HG03135 (cell line): ENCODE data around the gene GMPR.
"Not testable (repeated sequence)": the region's sequence is repeated elsewhere in the genome, so short reads cannot be mapped to it uniquely, and the experiment has no call there.

ENCODE experiments used
- ATAC-seq: cut with Tn5 transposase; IDR thresholded peaks from one replicate; pipeline ENCODE4 v1.9.1; 2021; ENCODE audit warnings: mild to moderate bottlenecking, moderate library complexity; ENCODE audit not compliant: unreplicated experiment

Gene GMPR

DNA sequence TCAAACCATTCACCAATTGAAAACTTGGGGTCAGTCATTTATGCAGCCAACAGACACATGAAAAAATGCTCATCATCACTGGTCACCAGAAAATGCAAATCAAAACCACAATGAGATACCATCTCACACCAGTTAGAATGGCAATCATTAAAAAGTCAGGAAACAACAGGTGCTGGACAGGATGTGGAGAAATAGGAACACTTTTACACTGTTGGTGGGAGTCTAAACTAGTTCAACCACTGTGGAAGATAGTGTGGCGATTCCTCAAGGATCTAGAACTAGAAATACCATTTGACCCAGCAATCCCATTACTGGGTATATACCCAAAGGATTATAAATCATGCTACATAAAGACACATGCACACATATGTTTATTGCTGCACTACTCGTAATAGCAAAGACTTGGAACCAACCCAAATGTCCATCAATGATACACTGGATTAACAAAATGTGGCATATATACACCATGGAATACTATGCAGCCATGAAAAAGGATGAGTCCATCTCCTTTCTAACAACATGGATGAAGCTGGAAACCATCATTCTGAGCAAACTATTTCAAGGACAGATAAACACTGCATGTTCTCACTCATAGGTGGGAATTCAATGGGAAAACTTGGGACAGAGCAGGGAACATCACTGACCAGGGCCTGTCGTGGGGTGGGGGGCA is 13.2 kb upstream of the GMPR start:
- not testable (repeated sequence) for ATAC-seq

DNA sequence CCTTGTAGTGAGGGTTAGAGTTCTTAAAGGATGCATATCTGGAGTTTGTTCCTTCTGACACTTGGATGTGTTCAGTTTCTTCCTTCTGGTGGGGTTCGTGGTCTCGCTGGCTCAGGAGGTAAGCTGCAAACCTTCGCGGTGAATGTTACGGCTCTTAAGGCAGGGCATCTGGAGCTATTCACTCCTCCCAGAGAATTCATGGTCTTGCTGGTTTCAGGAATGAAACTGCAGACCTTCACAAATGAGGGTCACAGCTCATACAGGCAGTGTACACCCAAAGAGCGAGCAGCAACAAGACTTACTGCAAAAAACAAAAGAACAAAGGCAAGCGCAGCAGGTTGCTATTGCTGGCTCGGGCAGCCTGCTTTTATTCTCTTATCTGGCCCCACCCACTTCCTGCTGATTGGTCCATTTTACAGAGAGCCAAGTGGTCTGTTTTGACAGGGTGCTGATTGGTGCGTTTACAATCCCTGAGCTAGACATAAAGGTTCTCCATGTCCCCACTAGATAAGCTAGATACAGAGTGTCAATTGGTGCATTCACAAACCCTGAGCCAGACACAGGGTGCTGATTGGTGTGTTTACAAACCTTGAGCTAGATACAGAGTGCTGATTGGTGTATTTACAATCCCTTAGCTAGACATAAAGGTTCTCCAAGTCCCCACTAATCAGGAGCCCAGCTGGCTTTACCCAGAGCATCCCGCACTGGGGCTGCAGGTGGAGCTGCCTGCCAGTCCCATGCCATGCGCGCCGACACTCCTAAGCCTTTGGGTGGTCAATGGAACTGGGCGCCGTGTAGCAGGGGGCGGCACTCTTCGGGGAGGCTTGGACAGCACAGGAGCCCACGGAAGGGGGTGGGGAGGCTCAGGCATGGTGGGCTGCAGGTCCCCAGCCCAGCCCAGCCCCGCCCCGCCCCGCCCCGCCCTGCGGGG is 12.0 kb upstream of the GMPR start:
- ATAC-seq = not testable (repeated sequence)

DNA sequence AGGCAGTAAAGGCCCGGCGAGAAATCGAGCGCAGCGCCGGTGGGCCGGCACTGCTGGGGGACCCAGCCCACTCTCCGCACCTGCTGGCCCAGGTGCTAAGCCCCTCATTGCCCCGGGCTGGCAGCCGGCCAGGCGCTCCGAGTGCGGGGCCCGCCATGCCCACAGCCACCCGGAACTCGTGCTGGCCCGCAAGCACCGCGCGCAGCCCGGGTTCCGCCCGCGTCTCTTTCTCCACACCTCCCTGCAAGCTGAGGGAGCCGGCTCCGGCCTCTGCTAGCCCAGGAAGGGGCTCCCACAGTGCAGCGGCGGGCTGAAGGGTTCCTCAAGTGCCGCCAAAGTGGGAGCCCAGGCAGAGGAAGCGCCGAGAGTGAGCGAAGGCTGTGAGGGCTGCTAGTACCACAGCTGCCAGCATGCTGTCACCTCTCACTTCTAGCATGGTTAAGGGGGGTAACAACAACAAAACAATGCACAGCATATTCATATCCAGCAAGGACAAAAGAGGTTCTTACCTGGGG is 11.3 kb upstream of the GMPR start:
- no peak for ATAC-seq

DNA sequence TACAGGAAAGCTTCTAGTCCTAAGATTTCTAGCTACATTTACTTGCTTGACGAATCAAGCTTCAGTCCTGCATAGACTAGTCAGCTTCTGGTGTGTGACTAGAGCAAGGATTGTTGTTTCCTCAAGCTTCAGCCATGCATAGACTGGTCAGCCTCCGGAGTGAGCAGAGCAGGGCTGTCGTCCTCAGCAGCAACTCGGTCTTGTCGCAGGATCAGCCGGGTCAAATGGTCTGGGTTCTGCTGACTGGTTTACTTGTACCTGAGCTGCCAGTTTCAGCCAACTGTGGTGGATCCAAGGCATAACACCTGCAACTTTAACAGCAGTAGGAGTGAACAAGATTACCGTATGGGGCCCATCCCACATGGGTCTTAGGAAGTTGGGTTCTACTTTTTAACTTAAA is 10.8 kb upstream of the GMPR start:
- no peak for ATAC-seq

DNA sequence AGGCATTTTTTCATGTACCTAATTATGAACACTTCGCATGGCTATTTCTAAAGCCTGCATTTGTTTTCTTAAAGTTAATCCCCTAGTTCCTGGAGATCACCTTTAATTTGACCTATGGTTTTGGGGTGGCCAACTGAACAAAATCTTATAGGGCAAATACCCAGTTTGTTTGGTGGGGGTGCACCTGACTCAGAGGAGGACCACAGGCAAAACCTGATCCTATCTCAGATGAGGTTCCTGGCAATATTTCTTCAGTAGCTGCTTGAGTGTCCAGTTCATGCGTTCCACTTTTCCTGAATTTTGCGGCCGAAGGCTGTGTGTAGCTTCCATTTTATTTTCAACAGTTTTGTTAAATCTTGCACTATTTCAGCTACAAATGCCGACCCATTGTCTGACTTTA is 10.3 kb upstream of the GMPR start:
- no peak for ATAC-seq

DNA sequence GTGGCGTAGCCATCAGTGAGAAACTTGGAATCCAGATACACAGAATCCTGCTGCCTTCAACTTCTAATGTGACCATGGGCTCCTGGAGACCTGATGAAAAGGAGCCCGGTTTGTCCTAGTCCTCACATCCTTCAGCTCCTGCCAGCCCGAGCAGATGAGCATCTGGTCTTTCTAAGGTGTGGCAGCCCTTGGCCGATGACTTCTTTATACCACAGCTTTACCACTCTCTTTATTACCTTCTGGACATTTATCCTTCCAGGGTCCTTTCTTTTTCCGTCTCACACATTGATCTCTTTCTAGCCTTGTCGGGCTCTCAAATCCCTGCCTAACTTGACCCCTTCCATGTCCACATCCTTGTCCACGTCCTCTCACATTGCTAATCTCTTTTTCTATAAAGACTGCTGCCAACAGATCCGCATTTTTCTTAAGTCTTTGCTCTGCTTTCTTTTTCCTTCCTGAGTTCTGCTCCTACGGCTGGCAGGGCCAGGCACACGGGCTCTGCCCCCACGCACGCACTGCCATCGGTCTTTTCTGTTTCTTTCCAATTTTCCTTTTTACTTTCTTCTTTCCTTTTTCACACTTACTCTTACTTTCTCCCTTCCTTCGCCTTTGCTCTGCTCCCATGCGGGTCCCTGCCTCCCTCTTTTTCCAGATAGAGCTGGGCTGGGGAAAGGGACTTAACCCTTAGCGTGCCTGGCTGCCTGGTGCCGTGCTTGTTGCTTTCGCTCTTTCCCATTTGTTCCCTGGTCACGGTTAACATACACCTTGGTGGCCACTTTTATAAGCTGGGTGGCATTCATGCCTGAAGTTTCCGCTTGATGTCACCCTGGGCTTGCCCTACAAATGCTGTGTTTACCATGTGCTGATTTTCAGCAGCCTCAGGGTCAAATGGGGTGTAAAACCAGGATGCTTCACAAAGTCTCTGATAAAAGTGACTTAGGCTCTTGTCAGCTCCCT is 9.4 kb upstream of the GMPR start:
- no peak for ATAC-seq

DNA sequence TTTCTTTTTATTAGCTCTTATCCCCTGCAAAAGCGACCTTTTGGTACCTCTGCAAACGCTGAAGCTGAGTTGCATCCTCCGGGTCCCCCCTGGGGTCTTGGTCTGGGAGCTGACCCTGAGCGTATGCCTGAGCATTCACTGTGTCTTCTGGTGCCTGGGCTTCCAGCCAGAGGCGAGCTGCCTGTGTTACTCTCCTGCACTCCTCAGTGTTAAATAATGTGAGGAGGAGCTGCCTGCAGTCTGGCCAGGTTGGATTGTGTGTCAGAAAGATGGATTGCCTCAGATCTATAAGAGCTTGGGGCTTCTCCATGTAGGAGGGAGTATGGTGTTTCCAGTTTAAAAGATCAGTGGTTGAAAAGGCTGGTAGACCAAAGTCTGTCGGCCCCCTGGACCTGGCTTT is 8.7 kb upstream of the GMPR start:
- no peak for ATAC-seq

DNA sequence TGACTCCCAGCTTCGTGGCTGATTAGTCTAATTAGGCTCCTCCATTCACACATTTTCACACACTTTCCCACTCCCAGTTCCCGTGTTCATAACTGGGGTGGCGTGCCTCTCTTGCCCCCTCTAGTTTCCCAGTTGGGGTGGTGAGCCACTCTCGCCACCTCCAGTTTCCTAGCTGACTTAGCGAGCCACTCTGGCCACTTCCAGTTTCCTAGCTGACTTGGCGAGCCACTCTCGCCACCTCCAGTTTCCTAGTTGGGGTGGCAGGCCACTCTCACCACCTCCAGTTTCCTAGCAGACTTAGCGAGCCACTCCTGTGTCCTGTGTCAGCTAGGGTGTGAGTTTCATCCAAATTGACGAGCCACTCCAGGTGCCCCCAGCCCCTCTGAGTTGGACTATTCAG is 7.4 kb upstream of the GMPR start:
- no peak for ATAC-seq

DNA sequence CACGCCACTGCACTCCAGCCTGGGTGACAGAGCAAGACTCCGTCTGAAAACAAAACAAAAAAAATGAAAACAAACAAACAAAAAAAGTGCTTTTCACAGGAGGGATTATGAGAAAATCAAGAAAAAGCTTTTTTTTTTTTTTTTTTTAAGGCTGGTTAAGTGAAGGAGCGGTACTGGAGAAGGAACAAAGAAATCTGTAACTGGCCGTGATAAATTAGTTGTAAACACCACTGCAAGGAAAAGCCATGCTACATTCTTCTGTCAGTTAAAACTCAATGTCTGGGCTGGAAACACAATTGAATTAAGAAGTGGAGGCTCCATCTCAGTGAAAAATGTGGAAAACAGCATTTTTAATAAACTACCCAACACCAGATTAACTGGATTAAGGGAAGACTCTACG is 6.3 kb upstream of the GMPR start:
- no peak for ATAC-seq

DNA sequence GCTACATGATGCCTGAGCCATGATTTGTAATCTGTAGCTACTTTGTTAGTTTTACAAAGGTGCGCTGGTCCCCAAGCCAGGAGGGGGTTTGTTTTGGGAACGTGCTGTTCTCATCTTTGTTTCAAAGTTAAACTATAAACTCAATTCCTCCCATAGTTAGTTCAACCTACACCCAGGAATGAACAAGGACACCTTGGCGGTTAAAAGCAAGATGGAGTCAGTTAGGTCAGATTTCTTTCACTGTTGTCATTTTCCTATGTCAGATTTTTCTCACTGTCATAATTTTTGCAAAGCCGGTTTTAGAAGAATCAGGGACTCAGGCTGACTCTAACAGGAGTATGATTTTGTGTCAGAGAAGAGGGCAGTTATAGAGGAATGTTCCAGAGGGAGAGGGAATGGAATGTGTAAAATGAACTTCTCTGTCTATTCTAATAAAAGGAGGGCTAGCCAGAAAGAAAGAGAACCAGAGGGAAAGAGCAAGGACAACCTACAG is 2.3 kb upstream of the GMPR start:
- ATAC-seq = no peak

DNA sequence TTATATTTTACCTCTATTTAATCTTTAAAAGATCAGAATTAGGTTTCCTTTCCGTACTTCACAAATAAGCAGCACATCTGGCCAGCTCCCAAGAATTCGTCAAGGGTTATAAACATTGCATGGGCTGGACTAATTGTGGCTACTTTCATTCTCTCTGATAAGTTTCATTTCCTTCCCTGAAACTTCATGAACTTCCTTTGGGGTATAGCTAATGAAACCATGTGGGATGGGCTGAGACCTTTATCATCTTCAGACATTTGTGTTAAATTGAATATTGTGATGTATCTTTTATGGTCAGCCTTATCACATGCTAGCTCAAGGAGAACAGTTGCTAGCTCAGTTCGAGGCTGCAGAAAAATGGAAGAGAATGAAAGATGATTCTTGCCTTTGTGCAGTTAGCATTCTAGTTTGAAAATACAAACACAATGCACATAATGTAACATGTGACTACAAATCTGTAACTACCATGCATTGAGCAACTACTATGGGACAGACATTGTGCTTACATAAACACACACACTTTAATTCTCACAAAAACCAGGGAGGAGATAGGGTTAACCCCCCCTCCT is 1.7 kb upstream of the GMPR start:
- ATAC-seq = peak; percentile 48

DNA sequence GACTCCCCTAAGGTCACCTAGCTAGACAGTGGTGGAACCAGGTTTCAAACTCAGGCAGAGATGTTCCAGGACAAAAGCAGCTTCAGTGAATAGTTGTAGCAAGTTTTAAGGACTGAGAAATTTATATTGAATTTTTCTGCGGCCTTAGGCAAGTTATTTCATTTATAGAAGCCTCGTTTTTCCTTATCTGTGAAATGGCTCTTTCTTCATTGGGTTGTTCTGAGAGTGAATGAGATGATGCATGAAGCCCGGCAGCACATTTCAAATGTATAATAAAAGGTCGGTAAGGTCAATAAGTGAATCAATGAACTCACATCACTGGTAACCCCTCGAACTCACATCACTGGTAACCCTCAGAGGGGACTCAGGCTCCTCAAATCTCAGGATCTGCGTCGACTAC is 1.1 kb upstream of the GMPR start:
- ATAC-seq = no peak

DNA sequence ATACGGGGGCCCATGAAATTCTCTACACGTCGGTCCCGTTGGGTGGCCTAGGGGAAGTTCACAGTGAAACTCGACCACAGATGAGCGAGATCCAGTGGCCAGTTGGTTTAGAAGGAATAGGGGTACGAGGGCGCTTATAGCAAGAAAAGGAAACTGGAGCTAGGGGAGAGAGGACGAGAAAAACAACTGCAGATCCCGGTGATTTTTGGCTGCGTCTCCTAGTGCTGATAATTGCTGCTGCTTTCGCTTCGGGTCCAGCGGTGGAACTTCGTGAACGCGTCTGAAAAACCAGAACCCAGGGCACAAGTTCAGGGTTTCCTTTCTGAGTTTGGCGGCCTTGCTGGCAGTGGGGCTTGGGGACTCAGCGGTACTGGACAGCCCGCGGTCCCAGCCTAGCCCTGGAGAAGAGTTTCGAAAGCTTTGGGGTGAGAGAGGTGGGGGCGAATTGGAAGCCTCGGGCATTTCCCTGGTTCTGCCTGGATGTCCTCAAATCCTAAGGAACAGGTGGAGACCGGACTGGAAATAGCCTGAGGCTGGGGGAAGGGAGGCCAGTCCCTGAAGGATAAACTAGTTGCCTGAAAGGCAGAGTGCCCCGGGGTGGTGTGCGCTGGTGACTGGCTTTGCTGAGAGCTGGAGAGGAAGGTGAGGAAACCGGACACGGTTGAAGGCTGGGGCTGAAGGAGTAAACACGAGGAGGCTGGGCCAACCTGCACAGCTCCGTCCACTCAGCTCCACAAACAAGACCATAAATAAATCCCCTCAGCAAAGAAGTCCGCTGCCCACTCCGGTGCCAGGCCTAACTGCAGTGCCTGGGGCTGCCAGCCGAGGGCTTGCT is 793 bp downstream of the GMPR start:
- ATAC-seq = no peak

DNA sequence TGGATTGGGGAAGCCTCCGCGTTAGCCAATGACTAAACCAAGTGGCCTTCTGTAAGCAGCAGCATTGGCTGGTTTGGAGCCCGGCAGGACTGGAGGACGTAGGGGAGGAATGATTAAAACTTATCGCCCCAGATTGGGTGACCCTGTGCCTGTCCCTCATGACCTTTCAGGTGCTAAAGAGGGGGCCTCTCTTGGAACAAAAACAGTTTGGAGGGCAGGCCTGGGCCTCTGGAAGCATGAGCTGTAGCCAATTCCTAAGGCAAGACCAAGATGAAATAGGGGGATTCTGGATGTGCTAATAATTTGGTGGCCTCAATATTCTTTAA is 1.4 kb downstream of the GMPR start:
- no peak for ATAC-seq

DNA sequence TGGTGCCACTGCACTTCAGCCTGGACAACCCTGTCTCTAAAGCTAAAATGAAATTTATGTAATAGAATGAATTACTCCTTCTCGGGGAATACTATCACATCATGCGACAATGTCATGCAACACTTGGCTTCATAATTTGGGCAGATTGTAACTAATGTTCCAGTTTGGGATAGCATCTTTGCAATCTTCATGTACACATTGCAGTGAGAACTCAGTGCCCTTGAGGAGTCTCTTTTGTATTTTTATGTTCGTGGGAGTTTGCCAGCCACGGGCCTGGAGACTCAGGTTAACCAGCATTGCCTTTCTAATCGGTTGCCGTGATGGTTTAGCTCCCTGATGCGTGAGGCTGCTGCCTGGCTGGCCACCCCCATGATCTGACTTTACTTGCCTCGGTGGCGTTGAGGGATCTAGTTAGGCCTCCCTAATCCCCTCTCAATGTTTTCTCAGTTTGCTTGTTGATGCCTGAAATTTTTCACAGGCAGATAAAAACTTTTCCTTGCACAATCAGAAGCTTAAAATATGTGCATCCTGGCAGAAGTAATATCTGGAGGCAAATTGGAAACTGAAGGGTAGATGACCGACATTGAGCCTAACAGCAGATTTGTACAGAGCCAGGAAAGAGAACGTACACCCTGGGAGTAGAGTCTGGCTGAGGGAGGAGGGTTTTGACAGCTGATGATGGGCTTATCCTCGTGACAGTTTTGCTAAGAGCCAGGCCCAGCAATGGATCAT is 2.4 kb downstream of the GMPR start:
- ATAC-seq = no peak

DNA sequence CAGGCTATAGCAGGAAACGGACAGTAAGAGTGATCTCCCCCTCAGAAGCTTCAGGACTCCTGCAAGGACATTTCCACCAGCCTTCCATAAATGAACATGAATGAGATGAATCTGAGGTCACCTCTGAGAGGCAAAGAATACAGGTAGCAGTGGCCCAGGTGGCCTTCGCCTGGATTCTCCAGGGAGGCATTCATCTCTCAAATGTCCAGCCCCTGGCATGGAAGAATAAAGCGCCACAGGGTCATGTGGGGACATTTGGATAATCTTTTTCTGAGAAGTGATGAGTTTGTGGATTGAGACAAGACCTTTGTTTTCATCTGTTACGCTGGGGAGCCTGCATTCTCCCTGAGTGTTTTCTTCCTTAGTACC is 2.9 kb downstream of the GMPR start:
- no peak for ATAC-seq

DNA sequence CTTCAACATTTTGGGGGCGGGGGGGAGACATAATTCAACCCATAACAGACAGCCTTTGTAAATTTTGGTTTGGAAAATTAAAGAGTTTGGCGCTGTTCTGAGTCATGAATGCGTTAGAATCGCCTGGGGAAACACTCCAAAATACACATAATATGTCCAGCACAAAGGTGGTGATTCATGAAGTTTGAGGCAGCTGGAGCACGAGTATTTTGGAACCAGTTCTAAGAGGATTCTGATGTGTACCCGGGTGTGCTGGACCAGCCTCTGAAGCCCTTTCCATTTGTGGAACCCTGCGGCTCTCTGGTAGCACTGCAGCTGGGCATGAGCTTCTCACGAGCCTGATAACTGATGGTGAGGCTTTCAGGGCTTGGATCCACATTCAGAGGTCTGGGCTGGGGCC is 4.7 kb downstream of the GMPR start:
- no peak for ATAC-seq

DNA sequence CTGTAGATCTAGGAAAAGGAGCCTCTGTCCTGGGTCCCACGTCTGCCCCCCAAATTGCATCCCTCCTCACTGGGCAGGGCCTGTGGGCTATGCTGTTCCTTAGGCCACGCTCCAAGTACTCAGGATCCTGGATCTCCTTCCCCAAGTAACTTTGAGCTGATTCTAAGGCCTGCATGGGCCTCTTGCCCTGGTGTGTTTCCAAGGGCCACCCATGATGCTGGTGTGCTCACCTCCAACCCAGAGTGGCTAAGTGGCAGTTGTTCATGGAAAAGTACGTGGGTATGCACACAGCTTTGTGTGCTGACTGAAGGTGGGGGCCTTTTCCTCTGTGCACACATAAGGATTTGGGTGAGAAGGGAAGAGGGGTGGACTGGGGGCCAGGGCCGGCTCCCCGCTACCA is 5.3 kb downstream of the GMPR start:
- no peak for ATAC-seq

DNA sequence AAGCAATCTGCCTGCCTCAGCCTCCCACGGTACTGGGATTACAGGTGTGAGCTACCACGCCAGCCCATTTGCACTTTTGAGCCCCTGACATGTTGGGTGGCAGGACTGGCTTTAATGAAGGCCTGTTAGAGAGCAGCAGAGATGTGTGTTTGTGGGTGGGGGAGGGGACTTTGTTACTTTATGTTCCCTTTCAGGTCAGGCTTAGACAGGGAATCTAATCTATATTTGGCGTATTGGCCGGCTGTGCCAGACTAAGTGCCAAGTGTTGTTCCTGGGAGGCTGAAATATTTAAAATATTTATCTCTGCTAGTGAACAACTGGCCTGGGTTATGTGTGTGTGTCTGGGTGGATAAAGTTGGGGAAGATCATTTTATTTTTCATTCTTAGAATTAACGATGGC is 6.1 kb downstream of the GMPR start:
- ATAC-seq = no peak
